HepG2 (cell line): ENCODE results near the gene ANKRD55.

Experiments used
- FOSL1 ChIP-seq: sonication (generic); formaldehyde crosslinking; IDR thresholded peaks from 2 replicates; pipeline ENCODE4 v1.9.0; 2021; ENCODE audit warnings: missing genetic modification reagents, borderline replicate concordance
- FOSL2 ChIP-seq: sonication (generic); formaldehyde crosslinking; IDR thresholded peaks from 2 replicates; pipeline ENCODE4 v1.4.0; 2020; ENCODE audit warnings: missing genetic modification reagents
- ZBTB21 ChIP-seq: sonication (generic); formaldehyde crosslinking; IDR thresholded peaks from 2 replicates; pipeline ENCODE4 v1.4.0; 2020; ENCODE audit warnings: missing genetic modification reagents
- ZNF33B ChIP-seq: sonication (generic); formaldehyde crosslinking; IDR thresholded peaks from 2 replicates; pipeline ENCODE4 v1.5.1; 2020; ENCODE audit warnings: mild to moderate bottlenecking, missing genetic modification reagents
- ZNF543 ChIP-seq: sonication (generic); formaldehyde crosslinking; IDR thresholded peaks from 2 replicates; pipeline ENCODE4 v1.4.0; 2020; ENCODE audit warnings: mild to moderate bottlenecking, missing genetic modification reagents
- TF ChIP-seq, protein P1 (sequence below), 2 experiments: sonication (generic) in 1 of 2; formaldehyde crosslinking in 1 of 2; IDR thresholded peaks; 2 replicates each; pipeline versions ENCODE4 v1.4.0 to v1.6.1; 2018 to 2020; ENCODE audit warnings: missing genetic modification reagents in 2 of 2, borderline replicate concordance in 1 of 2, low read depth in 1 of 2, mild to moderate bottlenecking in 1 of 2, missing biosample characterization in 1 of 2
- TF ChIP-seq, protein P2 (sequence below): sonication (generic); formaldehyde crosslinking; IDR thresholded peaks from 2 replicates; pipeline ENCODE4 v1.5.0; 2020; ENCODE audit warnings: mild to moderate bottlenecking, missing genetic modification reagents, moderate library complexity
- TF ChIP-seq, protein P3 (sequence below): sonication (generic); formaldehyde crosslinking; IDR thresholded peaks from 2 replicates; pipeline ENCODE4 v1.4.0; 2020; ENCODE audit warnings: missing genetic modification reagents, borderline replicate concordance
- TF ChIP-seq, protein P4 (sequence below): sonication (generic); formaldehyde crosslinking; IDR thresholded peaks from 2 replicates; pipeline ENCODE4 v1.4.0; 2020; ENCODE audit warnings: missing genetic modification reagents, mild to moderate bottlenecking, borderline replicate concordance

DNA sequence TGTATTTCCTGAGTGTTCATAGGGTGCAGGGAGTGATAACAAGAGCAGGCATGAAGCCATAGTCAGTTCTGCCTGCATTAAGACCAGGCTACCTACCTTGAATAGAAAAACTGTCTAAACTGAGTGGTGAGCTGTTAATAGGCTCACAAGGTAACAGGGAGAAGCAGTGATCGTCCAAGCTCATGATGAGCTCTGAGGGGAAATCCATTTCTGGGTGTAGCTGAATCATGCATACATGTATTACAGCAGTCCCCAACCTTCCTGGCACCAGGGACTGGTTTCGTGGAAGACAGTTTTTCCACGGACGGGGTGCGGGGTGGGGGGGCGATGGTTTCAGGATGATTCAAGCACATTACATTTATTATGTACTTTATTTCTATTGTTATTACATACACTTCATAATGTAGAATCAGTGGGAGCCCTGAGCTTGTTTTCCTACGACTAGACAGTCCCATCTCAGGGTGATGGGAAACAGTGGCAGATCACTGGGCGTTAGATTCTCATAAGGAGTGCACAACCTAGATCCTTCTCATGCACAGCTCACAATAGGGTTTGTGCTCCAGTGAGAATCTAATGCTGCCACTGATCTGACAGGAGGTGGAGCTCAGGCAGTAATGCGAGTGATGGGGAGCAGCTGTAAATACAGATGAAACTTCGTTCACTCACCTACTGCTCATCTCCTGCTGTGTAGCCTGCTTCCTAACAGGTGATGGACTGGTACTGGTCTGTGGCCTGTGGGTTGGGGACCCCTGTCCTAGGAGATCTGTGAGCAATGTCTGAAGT lies 138.4 kb downstream of the ANKRD55 start:
- TF ChIP-seq, protein P1, sequence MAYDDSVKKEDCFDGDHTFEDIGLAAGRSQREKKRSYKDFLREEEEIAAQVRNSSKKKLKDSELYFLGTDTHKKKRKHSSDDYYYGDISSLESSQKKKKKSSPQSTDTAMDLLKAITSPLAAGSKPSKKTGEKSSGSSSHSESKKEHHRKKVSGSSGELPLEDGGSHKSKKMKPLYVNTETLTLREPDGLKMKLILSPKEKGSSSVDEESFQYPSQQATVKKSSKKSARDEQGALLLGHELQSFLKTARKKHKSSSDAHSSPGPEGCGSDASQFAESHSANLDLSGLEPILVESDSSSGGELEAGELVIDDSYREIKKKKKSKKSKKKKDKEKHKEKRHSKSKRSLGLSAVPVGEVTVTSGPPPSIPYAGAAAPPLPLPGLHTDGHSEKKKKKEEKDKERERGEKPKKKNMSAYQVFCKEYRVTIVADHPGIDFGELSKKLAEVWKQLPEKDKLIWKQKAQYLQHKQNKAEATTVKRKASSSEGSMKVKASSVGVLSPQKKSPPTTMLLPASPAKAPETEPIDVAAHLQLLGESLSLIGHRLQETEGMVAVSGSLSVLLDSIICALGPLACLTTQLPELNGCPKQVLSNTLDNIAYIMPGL (CRISPR knock-in tag; IDR thresholded peaks at IDR 0.05; ENCODE audit: borderline replicate concordance in 1 of 2, low read depth in 1 of 2) = no peak
- no peak for TF ChIP-seq ZNF543 (CRISPR knock-in tag)
- TF ChIP-seq FOSL1 (CRISPR knock-in tag) = no peak
- TF ChIP-seq, protein P2, sequence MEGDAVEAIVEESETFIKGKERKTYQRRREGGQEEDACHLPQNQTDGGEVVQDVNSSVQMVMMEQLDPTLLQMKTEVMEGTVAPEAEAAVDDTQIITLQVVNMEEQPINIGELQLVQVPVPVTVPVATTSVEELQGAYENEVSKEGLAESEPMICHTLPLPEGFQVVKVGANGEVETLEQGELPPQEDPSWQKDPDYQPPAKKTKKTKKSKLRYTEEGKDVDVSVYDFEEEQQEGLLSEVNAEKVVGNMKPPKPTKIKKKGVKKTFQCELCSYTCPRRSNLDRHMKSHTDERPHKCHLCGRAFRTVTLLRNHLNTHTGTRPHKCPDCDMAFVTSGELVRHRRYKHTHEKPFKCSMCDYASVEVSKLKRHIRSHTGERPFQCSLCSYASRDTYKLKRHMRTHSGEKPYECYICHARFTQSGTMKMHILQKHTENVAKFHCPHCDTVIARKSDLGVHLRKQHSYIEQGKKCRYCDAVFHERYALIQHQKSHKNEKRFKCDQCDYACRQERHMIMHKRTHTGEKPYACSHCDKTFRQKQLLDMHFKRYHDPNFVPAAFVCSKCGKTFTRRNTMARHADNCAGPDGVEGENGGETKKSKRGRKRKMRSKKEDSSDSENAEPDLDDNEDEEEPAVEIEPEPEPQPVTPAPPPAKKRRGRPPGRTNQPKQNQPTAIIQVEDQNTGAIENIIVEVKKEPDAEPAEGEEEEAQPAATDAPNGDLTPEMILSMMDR (CRISPR knock-in tag) = no peak
- TF ChIP-seq ZNF33B (CRISPR knock-in tag) = no peak
- TF ChIP-seq, protein P3, sequence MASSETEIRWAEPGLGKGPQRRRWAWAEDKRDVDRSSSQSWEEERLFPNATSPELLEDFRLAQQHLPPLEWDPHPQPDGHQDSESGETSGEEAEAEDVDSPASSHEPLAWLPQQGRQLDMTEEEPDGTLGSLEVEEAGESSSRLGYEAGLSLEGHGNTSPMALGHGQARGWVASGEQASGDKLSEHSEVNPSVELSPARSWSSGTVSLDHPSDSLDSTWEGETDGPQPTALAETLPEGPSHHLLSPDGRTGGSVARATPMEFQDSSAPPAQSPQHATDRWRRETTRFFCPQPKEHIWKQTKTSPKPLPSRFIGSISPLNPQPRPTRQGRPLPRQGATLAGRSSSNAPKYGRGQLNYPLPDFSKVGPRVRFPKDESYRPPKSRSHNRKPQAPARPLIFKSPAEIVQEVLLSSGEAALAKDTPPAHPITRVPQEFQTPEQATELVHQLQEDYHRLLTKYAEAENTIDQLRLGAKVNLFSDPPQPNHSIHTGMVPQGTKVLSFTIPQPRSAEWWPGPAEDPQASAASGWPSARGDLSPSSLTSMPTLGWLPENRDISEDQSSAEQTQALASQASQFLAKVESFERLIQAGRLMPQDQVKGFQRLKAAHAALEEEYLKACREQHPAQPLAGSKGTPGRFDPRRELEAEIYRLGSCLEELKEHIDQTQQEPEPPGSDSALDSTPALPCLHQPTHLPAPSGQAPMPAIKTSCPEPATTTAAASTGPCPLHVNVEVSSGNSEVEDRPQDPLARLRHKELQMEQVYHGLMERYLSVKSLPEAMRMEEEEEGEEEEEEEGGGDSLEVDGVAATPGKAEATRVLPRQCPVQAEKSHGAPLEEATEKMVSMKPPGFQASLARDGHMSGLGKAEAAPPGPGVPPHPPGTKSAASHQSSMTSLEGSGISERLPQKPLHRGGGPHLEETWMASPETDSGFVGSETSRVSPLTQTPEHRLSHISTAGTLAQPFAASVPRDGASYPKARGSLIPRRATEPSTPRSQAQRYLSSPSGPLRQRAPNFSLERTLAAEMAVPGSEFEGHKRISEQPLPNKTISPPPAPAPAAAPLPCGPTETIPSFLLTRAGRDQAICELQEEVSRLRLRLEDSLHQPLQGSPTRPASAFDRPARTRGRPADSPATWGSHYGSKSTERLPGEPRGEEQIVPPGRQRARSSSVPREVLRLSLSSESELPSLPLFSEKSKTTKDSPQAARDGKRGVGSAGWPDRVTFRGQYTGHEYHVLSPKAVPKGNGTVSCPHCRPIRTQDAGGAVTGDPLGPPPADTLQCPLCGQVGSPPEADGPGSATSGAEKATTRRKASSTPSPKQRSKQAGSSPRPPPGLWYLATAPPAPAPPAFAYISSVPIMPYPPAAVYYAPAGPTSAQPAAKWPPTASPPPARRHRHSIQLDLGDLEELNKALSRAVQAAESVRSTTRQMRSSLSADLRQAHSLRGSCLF (CRISPR knock-in tag) = no peak
- TF ChIP-seq, protein P4, sequence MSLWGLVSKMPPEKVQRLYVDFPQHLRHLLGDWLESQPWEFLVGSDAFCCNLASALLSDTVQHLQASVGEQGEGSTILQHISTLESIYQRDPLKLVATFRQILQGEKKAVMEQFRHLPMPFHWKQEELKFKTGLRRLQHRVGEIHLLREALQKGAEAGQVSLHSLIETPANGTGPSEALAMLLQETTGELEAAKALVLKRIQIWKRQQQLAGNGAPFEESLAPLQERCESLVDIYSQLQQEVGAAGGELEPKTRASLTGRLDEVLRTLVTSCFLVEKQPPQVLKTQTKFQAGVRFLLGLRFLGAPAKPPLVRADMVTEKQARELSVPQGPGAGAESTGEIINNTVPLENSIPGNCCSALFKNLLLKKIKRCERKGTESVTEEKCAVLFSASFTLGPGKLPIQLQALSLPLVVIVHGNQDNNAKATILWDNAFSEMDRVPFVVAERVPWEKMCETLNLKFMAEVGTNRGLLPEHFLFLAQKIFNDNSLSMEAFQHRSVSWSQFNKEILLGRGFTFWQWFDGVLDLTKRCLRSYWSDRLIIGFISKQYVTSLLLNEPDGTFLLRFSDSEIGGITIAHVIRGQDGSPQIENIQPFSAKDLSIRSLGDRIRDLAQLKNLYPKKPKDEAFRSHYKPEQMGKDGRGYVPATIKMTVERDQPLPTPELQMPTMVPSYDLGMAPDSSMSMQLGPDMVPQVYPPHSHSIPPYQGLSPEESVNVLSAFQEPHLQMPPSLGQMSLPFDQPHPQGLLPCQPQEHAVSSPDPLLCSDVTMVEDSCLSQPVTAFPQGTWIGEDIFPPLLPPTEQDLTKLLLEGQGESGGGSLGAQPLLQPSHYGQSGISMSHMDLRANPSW (CRISPR knock-in tag) = no peak
- no peak for TF ChIP-seq FOSL2 (CRISPR knock-in tag)
- TF ChIP-seq ZBTB21 (CRISPR knock-in tag) = no peak
